Hematopoietic multipotent progenitor cell treated with erythropoietin and hydrocortisone succinate and interleukin-3 and kit ligand, for 15 days (in vitro differentiated cells): Measurements from ENCODE around the gene SERBP1.
"Not testable (repeated sequence)": the region's sequence is repeated elsewhere in the genome, so short reads cannot be mapped to it uniquely, and the experiment has no call there.

ENCODE experiments used
- DNase-seq: peaks from one replicate; pipeline ENCODE4 v3.0.0-alpha.2; 2015; ENCODE audit warnings: low spot score

The SERBP1 gene

DNA sequence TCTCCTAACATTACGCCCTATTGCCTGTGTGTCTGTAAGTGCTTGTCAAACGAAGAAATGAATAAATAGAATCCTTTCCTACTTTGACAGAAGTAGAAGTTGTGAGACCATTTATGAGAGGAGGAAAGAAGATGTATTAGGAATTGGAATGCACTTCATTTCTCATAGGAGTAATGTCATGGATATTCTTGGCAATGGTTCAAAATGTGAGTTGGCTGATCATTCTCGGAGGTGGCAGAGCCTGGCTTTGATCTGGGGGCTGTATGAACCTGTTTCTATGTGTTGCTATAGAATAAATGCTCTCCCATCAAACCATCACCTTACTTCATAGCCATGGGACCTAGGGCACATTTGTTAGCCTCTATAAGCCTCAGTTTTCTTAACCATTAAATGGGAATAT is 10.1 kb upstream of the SERBP1 start:
- no peak for DNase-seq

GRCh38 chr1:67439277-67440029 is 9.3 kb upstream of the SERBP1 start:
- no peak for DNase-seq

GRCh38 chr1:67437961-67438360 is 7.8 kb upstream of the SERBP1 start:
- DNase-seq, result no peak

GRCh38 chr1:67436511-67437055 is 6.4 kb upstream of the SERBP1 start:
- DNase-seq, result no peak

GRCh38 chr1:67434491-67434890 is 4.3 kb upstream of the SERBP1 start:
- DNase-seq, result no peak

GRCh38 chr1:67433837-67434236 is 3.6 kb upstream of the SERBP1 start:
- no peak for DNase-seq

DNA sequence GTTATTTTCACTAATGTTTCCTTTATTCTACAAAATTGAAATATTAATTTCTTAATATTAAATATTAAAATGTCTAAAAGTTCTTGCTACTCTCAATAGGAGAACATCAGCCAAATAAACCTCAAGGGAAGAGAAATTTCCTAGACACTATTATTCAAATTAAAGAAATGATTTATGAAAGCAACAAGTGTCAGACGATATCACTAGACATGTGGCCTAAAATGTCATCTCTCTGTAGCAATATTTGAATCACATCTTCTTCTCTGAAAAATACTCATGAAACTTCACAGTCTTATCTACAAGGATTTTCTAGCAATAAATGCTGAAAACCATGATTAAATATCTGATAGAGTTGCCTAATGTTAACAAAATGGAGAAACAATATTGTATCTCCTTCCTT is 2.5 kb upstream of the SERBP1 start:
- no peak for DNase-seq

DNA sequence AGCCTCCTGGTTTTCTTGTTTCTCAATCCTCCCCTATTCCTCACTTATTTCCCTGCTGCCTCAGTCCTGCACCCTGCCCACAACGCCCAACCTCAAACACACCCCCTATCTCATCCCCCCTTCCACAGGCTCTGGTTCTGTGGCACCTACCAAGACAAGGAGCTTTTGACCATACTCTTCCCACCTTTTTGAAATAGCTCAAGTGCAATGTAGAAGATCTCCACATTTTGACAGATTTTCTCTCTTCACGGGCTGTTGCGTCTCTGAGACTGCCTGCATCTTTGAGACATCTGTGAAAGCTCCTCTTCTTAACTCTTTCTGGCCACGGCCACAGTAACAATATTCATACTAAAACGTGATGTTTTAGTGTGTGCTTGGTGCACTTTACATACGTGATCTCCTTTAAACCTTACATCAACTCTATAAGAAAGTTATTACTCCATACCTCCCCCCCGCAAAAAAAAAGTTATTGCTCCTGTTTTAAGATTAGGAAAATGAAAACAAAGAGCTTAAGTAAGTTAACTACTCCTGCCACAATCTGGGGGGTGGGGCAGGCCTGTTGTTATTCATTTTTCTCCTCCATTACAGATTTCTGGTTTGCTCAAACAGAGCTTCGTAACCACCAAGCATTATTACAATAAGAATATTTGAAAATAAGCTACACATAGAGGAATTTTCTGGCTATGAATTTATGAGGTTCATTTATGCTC is 1.8 kb upstream of the SERBP1 start:
- DNase-seq, result no peak

DNA sequence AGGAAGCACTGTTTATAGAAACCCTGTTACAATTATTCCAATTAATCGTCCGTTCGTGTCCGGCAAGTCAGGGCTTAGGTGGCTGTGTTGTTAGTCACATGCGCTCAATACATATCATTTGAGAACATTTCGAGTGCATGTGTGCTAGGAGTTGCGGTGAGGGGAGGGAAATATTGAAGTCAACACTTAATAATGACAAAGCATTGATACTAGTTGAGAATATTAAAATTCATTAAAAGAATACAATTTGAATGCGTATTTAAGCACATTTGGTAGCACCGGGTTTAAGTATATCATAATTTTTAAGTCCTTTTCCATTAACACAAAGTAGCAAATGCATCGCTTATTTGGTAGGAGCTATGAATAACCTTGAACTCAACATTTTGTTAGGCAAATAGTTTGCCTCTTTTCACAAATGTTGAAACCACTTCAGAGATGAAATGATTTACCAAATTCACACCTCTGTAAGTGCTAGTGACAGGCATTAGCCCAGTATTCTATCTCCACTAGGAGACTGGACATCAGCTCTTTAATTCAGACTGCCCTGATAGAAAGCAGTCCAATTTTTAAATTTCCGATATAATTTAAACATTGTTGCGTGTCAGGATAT is 1.1 kb upstream of the SERBP1 start:
- DNase-seq, result no peak

DNA sequence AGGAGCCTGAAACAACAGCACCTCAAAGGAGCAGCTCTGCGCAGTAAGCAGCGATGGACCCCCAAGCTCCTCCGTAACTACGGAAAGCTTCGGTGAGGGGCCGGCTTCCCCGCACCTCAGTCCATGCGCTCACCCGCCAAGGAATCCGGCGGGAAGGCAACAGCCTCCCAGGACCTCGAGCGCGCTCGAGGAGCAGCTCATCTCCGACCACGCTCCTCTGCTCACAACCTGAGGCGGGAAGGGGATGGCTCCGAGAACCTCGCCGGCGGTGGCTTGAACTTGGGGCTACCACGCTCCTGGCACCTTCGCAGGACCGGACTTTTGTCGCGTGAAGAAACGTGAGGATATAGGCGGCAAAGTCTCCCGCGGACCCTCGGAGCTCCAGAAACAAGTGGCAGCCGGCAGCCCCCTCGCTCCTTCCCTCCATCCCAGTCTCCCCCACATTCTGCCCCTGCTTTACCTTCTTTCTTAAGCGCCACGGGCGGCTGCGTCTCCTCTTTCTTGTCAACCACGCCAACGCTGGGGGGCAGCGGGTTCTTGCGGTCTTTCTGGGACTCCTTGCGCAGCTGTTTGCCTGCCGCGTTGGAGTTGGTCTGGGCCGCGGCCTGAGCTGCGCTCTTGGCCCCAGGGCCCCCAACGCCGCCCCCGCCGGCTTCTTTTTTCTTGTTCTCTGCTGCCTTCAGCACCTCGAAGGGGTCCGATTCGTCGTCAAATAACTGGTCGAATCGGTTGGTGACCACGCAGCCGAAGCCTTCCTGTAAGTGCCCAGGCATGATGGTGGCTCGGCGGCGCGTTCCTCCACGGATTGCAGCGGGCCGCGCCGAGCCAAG is 459 bp downstream of the SERBP1 start:
- no peak for DNase-seq

DNA sequence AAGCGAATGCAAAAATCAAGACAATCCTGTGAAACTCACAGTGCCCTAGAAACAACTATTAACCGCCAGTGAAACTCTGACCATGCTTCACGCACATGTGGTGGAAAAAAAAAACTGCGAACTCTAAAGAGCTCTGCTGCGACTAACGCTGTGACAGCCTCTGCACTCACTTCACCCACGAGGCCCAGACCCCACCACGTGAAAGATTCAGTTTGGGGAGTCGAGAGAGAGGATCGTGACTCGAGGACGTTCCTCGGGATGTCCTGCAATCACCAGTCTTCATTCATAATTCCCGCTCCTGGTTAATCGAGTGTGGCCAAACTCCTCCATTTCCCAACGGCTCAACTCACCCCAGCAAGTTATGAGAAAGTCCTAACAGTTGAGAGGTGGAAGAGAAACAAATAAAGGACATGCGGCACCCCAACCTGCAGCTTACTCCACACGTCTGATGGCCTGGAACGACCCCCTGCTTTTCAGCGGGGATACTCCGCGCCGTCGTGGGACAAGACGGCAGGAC is 1.1 kb downstream of the SERBP1 start:
- DNase-seq, result no peak

GRCh38 chr1:67427947-67428346 is 2.3 kb downstream of the SERBP1 start:
- no peak for DNase-seq

GRCh38 chr1:67427465-67427864 is 2.7 kb downstream of the SERBP1 start:
- no peak for DNase-seq

GRCh38 chr1:67420835-67421492 is 9.2 kb downstream of the SERBP1 start:
- DNase-seq, result no peak

DNA sequence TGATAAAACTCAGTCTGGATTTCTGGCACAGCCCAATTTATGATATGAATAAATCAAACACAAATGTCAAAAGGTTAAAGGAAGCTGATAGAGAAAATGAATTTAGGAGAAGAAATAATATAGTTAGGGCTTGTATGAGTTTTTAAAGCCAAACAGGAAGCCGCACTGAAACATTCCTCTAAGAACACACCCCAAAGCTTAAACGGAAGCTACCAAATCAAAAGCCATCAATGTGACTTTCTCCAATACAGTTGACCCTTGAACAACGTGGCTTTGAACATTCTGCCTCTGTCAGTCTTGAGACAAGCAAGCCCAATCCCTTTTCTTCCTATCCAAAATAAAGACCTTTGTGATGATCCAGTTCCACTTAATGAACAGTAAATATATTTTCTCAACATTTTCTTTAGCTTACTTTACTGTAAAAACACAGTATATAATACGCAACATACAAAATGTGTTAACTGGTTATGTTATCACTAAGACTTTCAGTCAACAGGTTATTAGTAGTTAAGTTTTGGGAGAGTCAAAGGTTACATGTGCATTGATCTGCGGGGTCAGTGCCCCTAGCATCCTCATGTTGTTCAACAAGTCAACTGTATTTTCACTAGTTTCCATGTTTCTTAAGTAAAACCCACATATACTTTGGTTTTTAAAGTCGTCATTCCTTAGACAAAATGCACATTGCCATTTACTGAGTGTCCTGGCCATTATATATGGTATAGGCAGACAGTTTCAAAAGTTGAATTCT is 11.2 kb downstream of the SERBP1 start:
- no peak for DNase-seq

DNA sequence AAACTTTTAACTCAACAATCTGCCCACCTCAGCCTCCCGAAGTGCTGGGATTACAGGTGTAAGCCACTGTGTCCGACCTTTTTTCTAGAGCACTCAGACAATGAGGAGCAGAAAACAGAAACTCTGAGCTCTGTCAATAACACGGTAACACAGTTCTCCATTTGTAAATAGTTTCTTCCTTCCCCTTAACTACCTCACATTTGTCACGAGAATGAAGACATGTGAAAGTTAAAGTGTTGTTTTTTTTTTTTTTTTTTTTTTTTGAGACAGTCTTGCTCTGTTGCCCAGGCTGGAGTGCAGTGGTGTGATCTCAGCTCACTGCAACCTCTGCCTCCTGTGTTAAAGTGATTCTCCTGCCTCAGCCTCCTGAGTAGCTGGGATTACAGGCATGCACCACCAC is 12.5 kb downstream of the SERBP1 start:
- DNase-seq, result not testable (repeated sequence)

DNA sequence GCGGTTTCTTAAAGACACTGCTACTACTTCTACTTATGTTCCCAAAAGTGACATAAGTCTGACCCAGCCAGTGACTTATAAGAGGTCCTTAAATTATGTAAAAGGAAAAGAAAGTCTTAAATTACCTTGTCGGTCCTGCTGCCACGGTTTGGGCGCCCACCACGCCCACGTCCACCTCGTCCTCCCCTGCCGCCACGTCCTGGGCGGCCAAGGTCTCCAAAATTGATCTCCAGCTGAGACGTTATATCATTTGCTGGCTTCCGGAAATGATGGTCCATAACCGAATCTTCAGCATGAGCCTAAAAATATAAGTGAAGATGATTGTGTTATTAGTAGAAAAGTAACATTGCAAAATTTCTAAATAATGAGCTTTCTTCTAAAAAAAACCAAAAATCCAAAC is 15.2 kb downstream of the SERBP1 start:
- no peak for DNase-seq

- no peak for DNase-seq
Measured at GRCh38 chr1:67414574-67414973, 15.6 kb downstream of the SERBP1 start.

- DNase-seq, result not testable (repeated sequence)
Measured at GRCh38 chr1:67413101-67413500, 17.1 kb downstream of the SERBP1 start.

DNA sequence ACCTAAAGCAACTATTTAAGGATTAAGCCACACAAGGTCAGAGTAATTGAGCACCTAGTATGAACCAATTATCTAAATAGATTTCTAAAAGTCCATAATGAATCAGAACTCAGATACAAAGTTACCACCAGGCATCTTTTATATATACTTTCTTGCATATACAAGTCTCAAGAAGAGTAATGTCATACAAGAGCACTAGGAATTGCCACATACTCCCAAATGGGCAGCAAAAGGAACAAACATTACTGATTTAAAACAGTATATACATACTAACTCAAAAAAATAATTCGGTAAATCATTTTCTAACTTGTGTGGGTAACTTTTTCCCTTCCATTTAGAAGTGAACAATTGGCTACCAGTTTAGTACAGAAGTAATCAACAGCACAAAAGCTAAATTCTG is 22.1 kb downstream of the SERBP1 start:
- DNase-seq, result no peak

- no peak for DNase-seq
Measured at GRCh38 chr1:67407498-67407897, 22.7 kb downstream of the SERBP1 start.
